CD4-positive, alpha-beta T cell treated with Interferon gamma for 1 hour (primary cell): Measurements from ENCODE around the gene TM2D3.

ENCODE experiments used
- DNase-seq: peaks from one replicate; pipeline ENCODE4 v3.0.0-alpha.2; 2020

Gene TM2D3

DNA sequence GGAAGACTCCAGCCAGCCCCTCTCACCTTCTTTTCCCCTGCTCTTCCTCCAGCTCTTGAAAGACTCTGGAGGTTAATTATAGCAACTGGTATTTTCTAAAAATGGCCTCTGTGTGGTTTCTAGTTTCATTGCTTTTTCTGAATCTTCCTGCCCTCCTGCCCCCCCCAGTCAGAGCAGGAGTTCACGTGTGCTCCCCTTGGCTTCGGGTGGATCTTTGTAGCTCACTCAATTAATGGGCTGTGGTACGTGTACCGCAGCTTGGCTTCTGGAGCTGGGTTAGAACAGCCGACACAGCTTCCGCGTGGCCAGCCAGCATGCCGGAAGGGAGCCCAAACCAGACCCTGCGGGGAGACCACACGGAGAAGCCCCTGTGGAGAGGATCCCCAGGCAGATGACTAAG lies 31.5 kb downstream of the TM2D3 start:
- DNase-seq = no peak

GRCh38 chr15:101619615-101619865 lies 32.6 kb downstream of the TM2D3 start:
- no peak for DNase-seq

GRCh38 chr15:101618851-101619614 lies 33.1 kb downstream of the TM2D3 start:
- no peak for DNase-seq

DNA sequence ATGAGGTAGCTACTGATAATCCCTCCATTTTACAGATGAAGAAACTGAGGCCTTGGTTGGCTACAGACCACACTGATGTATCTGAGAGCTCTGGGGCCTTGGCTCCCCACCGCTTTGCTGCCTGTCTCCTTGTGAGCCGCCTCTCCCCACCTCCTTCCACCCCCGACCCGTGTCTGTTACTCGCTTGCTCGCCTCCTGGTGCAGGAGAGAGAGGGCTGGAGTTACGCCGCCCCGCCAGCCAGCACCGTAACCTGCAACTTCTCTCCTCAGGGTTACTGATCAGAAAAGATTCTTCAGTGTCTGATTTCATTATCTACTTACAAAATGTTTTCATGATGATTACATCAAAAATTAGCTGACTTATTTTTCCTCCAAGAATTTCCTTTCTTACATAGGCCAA lies 34.1 kb downstream of the TM2D3 start:
- DNase-seq = no peak

DNA sequence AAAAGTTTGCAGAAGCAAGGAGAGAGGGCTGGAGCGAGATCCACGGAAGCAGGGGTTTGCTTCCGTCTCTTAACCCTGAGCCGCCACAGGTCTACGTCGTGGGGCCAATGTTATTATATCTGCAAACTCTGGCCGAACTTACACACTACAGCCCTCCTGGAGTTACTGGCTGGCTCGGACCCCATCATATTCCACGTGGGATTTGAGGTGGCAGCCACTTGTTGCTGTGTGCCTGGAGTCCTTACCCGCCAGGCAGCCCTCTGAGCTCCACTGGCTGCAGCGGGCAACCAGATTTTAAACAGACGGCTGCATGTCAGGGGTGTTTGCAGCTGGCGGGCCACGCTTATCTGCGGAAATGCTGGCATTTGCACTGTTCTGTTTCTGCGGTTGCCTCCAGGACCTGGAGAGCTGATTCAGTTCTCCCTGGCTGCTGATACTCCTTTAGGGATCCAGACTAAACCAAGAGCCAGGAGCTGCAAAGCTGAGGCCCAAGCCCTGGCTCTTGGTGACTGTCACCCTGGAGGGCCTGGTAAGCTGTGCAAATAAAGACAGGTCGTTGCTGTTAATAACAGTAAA lies 34.7 kb downstream of the TM2D3 start:
- no peak for DNase-seq

DNA sequence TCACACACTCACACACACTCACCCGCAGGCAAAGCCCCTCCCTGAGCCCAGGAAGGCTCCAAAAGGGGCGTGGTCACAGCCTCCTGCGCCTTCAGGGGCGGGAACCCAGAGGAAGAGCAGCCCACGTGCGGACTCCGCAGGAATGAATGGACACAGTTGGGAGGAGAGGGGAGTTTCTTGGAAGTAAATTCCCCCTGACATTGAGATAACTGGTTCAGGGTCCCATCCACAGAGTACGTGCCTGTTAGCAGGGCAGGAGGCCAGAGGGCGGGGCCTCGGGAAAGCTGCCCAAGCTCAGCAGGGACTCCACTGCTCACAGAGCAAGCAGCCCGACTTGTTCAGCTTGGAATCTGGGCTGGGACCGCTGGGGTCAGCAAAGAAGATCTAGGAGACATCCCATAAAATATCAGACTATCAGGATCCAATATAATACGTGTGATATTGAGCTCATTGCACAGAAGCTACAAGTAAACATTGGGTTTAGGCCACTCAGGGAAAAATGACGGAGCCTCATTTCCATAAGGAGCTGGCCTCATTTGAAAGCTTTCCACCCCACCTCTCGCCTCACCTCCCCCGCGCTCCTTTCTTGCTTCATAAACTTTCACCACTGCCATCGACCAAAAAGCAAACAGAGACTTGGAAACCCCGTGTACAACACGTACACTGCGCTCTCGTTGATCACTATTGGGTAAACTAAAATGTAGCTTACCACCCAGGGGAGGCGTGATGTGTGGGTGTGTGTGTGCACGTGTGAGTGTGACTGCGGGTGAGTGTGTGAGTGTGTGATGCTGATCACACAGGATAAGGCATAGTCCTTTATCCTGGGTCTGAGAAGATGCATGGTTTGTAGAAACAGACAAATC lies 36.0 kb downstream of the TM2D3 start:
- DNase-seq = no peak

- no peak for DNase-seq
These were observed 36.7 kb downstream of the TM2D3 start for GRCh38 chr15:101615414-101615985.

GRCh38 chr15:101614761-101615160 lies 37.4 kb downstream of the TM2D3 start:
- no peak for DNase-seq

DNA sequence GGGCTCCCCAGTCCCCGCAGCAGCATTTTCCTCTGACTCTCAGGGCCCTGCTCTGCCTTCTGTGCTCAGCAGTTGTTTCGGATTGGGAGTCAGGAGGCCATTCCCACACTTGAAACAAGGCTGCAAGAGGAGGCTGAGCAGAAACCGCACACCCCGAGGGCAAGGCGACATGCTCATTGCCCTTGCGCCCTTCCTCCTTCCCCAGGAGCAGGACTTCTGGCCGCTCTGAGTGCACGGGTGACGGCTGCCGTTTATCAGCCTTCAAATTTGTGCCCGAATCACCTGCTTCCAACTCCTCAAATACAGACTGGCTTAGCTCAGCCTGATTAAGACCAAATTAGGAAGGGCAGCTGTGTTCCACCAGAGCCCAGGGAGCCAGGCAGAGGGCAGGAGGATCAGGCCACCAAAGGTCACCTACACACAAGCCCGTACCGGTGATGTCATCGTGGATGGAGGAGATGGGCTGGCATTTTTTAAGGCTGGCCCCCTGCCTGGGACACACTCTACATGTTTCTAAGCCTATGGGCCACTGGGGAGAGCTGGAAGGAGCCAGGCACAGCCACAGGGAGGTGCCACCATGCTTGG lies 38.1 kb downstream of the TM2D3 start:
- DNase-seq = no peak

GRCh38 chr15:101613130-101614000 lies 38.8 kb downstream of the TM2D3 start:
- no peak for DNase-seq

DNA sequence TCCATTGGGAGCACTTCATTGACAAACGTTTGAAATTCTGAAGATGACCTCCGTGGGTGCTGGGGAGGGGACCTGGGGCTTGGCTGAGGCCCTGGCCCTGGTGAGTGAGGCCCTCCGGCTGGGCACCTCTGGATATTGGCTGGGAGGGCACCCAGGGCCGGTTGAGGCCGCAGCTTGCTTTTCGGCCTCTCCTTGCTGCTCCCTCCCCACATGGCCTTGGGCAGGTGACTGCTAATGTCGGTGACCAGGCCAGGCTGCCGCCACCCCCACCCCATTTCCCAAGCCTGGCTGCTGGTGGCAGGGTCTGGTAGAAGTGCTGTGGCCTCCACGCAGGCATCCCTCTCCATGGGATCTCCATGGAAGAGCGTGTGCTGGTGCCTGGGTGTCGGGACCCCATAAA lies 39.5 kb downstream of the TM2D3 start:
- no peak for DNase-seq

- DNase-seq = no peak
These were observed 40.4 kb downstream of the TM2D3 start for GRCh38 chr15:101611580-101612299.

DNA sequence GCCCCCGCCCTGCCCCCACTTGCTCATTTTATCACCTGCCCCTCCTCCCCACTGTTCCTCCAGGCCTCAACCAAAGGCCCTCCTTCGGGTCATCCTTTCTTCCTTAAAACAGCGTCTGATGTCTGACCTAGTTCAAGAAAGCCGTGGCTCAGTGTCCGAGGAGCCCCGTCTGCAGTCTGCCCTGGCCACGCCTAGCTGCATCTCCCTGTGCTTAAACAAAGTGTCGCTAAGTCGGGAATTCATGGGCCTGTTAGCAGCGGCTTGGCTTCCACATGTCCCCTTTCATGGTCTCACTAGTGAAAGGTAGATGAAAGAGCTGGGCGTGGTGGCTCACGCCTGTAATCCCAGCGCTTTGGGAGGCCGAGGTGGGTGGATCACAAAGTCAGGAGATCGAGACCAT lies 41.2 kb downstream of the TM2D3 start:
- DNase-seq = no peak

GRCh38 chr15:101610611-101611000 lies 41.6 kb downstream of the TM2D3 start:
- no peak for DNase-seq

DNA sequence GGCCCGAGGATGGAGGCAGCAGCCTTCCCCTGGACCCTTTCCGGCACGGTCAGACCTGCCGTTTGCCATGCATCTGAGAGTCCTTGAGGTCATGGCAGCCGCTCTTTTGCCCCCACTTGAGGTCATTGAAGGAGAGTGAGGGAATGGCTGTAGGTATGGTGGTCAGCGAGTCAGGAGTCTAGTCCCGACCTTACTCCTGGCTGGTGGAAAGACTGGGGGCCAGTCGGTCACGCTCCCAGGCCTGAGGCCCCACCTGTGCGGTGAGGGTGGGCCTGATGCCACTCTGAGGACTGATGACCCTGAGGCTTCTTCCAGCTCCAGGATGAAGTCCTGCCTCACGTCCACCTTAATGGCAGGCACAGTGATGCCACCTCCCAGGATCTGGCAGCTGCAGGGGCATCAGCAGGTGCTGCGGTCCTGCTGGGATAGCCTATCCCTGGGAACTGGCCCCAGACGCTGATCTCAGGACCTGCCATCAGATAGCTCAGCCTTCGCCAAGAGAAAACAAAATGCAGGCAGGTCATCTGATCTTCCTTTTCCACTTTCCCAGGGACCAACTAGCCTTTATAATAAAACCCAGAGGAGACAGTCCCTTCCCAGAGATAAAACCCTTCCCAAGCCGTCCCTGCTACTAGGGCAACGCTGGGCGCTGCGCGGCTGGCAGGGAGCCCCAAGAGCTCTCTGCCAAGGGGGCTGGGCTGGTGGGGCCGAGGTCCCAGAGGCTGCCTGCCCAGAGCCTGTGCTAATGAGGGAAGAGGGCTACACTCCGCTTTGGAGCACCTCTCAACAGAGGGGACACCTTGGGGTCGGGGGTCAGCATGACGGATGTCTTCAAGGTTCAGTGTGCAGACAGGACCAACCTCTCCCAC lies 42.2 kb downstream of the TM2D3 start:
- DNase-seq = no peak

- no peak for DNase-seq
These were observed 44.0 kb downstream of the TM2D3 start for GRCh38 chr15:101608201-101608600.

GRCh38 chr15:101607108-101607507 lies 45.1 kb downstream of the TM2D3 start:
- no peak for DNase-seq

GRCh38 chr15:101604124-101604874 lies 47.9 kb downstream of the TM2D3 start:
- no peak for DNase-seq

GRCh38 chr15:101602801-101603200 lies 49.4 kb downstream of the TM2D3 start:
- no peak for DNase-seq

GRCh38 chr15:101600035-101600434 lies 52.1 kb downstream of the TM2D3 start:
- DNase-seq = no peak
